Measurements from ENCODE around the gene CDX4.
"Not testable (repeated sequence)": the region's sequence is repeated elsewhere in the genome, so short reads cannot be mapped to it uniquely, and the experiment has no call there.

Gene CDX4

DNA sequence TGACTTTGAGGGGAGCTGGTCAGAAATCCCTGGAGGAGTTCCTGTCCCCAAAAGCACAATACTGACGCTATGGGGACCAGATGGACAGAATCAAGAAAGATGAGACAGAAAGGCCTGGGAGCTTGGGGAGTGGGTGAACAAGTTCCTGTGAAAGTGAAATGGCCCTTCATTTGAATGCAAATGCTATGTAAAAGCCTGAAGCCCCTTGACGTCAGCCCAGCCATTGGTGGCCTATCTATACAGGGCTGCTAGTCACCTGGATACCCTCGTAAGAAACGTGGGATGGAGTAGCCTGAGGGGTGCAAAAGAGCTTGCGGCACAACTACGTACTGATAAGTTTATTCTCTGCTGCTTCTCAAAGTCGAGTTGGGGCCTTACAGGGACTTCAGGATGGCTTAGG is at the start of gene CDX4:
Gene CDX4 (plus strand): TSS at position 223 of the 400 bp plus-strand sequence. CDS start 201 bp downstream, outside the sequence.
- no peak for DNase-seq

DNA sequence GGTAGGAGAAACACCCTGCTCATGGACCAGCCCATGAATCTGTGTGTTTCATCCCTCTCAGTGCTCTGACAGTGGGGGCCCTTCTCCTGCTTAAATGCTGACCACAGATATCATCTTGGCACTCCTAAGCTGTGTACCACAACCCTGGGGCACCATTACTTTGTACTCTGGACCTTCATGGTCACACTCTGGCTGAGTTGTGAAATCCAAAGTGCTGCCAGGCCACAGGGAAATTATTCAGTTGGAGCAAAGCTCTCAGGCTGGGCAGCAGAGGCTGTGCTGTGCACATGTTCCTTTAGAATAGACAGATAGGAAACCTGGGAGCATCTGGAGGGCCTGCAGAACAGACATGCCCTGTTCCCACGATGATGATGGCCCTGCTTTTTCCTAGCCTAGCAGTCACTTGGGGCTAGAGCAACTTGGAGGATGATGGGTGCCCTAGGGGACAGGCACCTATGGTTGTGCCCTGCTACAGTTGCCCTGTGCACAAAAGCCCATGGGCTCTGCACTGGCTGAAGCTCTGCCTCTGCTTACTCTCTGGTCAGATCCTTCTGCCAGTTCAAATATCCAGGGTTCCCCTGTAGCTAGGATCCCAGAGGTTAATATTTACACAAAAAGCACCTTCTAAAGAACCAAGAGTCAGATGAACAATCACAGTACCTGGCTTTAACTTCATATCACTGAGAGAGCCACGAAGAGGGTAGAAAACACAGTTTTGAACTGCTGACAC is 48.5 kb upstream of the CDX4 start:
- no peak for DNase-seq

- no peak for DNase-seq
These were observed 46.6 kb upstream of the CDX4 start for GRCh38 chrX:73400136-73400748.

GRCh38 chrX:73401591-73402266 is 45.1 kb upstream of the CDX4 start:
- no peak for DNase-seq

- DNase-seq: no peak
These were observed 33.9 kb upstream of the CDX4 start for GRCh38 chrX:73412930-73413329.

DNA sequence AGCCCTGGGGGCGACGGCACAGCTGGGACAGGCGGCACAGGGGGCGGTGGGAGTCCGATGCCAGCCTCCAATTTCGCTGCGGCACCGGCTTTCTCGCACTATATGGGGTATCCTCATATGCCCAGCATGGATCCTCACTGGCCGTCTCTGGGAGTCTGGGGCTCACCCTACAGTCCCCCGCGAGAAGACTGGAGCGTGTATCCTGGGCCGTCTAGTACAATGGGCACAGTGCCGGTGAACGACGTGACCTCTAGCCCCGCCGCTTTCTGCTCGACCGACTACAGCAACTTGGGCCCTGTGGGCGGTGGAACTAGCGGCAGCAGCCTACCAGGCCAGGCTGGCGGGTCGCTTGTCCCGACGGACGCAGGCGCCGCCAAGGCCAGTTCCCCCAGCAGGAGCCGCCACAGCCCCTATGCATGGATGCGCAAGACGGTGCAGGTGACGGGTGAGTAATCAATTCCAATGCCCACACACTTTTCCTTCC is 500 bp downstream of the CDX4 start:
- no peak for DNase-seq

- no peak for DNase-seq
These were observed 1.5 kb downstream of the CDX4 start for GRCh38 chrX:73448379-73448778.

DNA sequence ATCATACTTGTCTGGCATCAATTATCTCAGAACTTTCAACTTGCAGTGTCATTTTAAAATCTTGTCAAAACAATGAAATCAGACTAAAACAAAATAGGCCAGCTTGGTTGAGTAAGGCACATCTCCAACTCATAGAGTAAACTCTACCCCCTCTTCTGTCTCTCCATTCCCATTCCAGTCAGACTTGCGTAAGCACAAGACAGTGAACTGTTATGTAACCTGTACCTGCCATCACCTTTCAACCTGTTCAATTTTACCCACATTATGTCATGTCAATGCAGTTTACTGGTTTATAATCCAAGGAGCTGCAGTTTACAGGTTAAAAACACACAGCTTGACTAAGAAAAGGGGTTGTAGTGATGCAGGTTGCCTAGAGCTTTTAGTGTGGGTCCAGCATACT is 8.3 kb downstream of the CDX4 start:
- DNase-seq: no peak

GRCh38 chrX:73457306-73457705 is 10.5 kb downstream of the CDX4 start:
- no peak for DNase-seq

DNA sequence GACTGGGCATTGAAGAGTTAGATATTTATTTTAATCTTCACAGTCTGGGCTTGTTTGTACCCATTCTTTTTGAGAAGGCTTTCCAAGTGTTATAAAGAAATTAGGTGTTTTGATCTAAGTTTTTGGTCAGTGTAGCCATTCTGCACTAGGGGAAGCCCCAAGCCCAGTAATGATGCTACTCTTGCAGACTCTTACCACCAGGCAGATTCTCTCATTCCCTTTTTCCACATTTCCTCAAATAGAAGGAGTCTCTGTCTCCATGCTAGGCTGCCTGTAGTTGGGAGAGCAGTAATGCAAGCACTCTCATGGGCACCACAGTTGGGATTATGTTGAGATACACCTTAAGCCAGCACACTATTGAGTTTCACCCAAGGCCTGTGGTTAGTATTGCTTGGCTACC is 21.5 kb downstream of the CDX4 start:
- DNase-seq: no peak

DNA sequence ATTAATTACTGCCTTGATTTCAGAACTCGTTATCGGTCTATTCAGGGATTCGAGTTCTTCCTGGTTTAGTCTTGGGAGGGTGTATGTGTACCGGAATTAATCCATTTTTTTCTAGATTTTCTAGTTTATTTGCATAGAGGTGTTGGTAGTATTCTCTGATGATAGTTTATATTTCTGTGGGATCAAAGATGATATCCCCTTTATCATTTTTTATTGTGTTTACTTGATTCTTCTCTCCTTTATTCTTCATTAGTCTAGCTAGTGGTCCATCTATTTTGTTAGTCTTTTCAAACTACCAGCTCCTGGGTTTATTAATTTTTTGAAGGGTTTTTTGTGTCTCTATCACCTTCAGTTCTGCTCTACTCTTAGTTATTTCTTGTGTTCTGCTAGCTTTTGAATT is 32.1 kb downstream of the CDX4 start:
- no peak for DNase-seq

DNA sequence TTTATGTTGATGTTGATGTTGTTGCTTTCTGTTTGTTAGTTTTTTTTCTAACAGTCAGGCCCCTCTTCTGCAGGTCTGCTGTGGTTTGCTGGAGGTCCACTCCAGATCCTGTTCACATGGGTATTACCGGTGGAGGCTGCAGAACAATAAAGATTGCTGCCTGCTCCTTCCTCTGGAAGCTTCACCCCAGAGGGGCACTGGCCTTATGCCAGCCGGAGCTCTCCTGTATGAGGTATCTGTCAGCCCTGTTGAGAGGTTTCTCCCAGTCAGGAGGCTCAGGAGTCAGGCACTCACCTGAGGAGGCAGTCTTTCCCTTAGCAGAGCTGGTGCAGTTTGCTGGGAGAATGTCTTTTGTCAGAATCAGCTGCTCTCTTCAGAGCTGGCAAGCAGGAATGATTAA is 34.7 kb downstream of the CDX4 start:
- DNase-seq: no peak

DNA sequence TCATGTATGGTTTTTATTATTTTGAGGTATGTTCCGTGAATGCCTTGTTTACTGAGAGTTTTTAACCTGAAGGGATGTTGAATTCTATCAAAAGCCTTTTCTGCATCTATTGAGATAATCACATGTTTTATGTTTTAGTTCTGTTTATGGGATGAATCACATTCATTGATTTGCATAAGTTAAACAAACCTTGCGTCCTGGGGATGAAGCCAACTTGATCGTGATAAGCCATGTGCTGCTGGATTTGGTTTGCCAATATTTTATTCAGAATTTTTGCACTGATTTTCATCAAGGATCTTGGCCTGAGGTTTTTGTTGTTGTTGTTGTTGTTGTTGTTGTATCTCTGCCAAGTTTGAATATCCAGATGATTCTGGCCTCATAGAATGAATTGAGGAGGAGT is 43.8 kb downstream of the CDX4 start:
- no peak for DNase-seq

- not testable (repeated sequence) for DNase-seq
These were observed 45.3 kb downstream of the CDX4 start for GRCh38 chrX:73492178-73492577.

All from stimulated activated naive CD4-positive, alpha-beta T cell treated with Interleukin-2 at 50 U/mL for 16 hours (primary cell).